Spleen (tissue), 7 donors: ENCODE data around the gene CCL11.

Source experiments
- POLR2A ChIP-seq, 3 donors: fragments of 450-650 bp; IDR thresholded peaks; one replicate each; pipeline ENCODE4 v1.5.1; 2017; ENCODE audit warnings: antibody characterized with exemption in 3 of 3, mild to moderate bottlenecking in 1 of 3
- POLR2AphosphoS5 ChIP-seq, 3 donors: sonication (generic); formaldehyde crosslinking; IDR thresholded peaks; one replicate each; pipeline ENCODE4 v1.5.1; 2017; ENCODE audit warnings: antibody characterized with exemption in 3 of 3
- TF ChIP-seq, protein P1 (sequence below), 11 experiments: fragments of 200-600 bp in 7 of 11; fragments of 450-650 bp in 4 of 11; sonication (generic) in 4 of 11; IDR thresholded peaks in 8 of 11; conservative IDR thresholded peaks in 3 of 11; 1 replicate in 7 of 11; 2 replicates in 4 of 11; pipeline versions ENCODE4 v1.4.0 to v1.8.0; 2016 to 2021; ENCODE audit warnings: antibody characterized with exemption in 11 of 11, inconsistent platforms in 4 of 11, mild to moderate bottlenecking in 1 of 11
- donor health status: DM: no; HTN: no; CAD: no; lungs with moderate emphysema.
- donor health status: DM: no; HTN: no; CAD: no.
- donor health status: DM: no; HTN: no; CAD: no.

DNA sequence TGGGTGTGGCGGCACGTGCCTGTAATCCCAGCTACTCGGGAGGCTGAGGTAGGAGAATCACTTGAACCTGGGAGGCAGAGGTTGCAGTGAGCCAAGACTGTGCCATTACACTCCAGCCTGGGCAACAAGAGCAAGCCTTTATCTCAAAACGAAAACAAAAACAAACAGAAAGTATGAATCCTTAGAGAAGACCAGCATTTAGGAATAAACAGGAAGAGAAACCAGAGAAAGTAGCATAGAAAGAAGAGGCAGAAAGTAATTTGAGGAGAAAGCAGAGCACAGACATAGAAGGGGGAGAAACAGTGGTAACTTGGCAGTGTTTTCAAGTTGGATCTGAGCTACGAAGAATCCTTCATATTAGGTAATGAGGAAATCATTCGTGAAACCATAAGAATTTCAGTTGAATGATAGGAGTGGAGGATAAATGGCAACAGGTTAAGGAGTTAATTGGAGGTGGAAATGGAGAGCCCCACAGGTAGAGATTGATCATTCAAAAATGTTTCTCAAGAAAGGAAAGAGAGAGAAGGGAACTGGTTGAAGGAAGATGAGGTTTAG, 40.1 kb upstream of the CCL11 start:
- no peak for TF ChIP-seq POLR2AphosphoS5 (IDR thresholded peaks at IDR 0.05)
- TF ChIP-seq, protein P1, sequence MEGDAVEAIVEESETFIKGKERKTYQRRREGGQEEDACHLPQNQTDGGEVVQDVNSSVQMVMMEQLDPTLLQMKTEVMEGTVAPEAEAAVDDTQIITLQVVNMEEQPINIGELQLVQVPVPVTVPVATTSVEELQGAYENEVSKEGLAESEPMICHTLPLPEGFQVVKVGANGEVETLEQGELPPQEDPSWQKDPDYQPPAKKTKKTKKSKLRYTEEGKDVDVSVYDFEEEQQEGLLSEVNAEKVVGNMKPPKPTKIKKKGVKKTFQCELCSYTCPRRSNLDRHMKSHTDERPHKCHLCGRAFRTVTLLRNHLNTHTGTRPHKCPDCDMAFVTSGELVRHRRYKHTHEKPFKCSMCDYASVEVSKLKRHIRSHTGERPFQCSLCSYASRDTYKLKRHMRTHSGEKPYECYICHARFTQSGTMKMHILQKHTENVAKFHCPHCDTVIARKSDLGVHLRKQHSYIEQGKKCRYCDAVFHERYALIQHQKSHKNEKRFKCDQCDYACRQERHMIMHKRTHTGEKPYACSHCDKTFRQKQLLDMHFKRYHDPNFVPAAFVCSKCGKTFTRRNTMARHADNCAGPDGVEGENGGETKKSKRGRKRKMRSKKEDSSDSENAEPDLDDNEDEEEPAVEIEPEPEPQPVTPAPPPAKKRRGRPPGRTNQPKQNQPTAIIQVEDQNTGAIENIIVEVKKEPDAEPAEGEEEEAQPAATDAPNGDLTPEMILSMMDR (IDR thresholded peaks at IDR 0.05 in 8 of 11, conservative IDR thresholded peaks at IDR 0.05 in 3 of 11) = no peak
- TF ChIP-seq POLR2A (IDR thresholded peaks at IDR 0.05) = no peak
